OCI-LY1 (cell line): ENCODE data around the gene GALNT14.

Source experiments
- H2AFZ ChIP-seq: fragments of 200-600 bp; sonication (generic), shearing (Covaris generic); 2 replicates; pipeline ENCODE4 v1.6.0; 2014; ENCODE audit warnings: antibody characterized with exemption, mild to moderate bottlenecking, low read length
- H3F3A ChIP-seq: fragments of 200-600 bp; sonication (generic), shearing (Covaris generic); 2 replicates; pipeline ENCODE4 v1.6.0; 2014; ENCODE audit warnings: mild to moderate bottlenecking, antibody characterized with exemption, low read length, moderate library complexity; ENCODE audit not compliant: insufficient read depth
- H3K27ac ChIP-seq: fragments of 200-600 bp; sonication (generic); 2 replicates; pipeline ENCODE4 v1.5.1; 2014; ENCODE audit warnings: low read length, mixed run types, mild to moderate bottlenecking, low read depth; ENCODE audit not compliant: poor library complexity, severe bottlenecking
- H3K27me3 ChIP-seq: fragments of 200-600 bp; sonication (generic); 2 replicates; pipeline ENCODE4 v1.6.0; 2014; ENCODE audit warnings: antibody characterized with exemption, mild to moderate bottlenecking, low read length, moderate library complexity; ENCODE audit not compliant: insufficient read depth
- H3K36me3 ChIP-seq: fragments of 200-600 bp; sonication (generic); 2 replicates; pipeline ENCODE4 v1.6.1; 2014; ENCODE audit warnings: mild to moderate bottlenecking, antibody characterized with exemption, low read length, moderate library complexity, mixed read lengths; ENCODE audit not compliant: insufficient read depth
- H3K4me1 ChIP-seq: fragments of 200-600 bp; sonication (generic); 2 replicates; pipeline ENCODE4 v1.5.1; 2014; ENCODE audit warnings: mild to moderate bottlenecking, low read length, moderate library complexity; ENCODE audit not compliant: insufficient read depth, severe bottlenecking
- H3K4me2 ChIP-seq: fragments of 200-600 bp; sonication (generic), shearing (Covaris generic); 2 replicates; pipeline ENCODE4 v1.6.1; 2014; ENCODE audit warnings: low read length
- H3K4me3 ChIP-seq: fragments of 200-600 bp; sonication (generic); 2 replicates; pipeline ENCODE4 v1.5.1; 2014; ENCODE audit warnings: low read length, low read depth, mild to moderate bottlenecking, mixed read lengths; ENCODE audit not compliant: poor library complexity, severe bottlenecking
- H3K79me2 ChIP-seq: fragments of 200-600 bp; shearing (Covaris generic); 2 replicates; pipeline ENCODE4 v1.6.1; 2016; ENCODE audit warnings: mixed run types, low read length, mixed read lengths; ENCODE audit not compliant: insufficient read depth
- H3K9ac ChIP-seq: fragments of 200-600 bp; sonication (generic), shearing (Covaris generic); 2 replicates; pipeline ENCODE4 v1.6.1; 2014; ENCODE audit warnings: mild to moderate bottlenecking, low read length, mixed read lengths
- H3K9me2 ChIP-seq: fragments of 200-600 bp; sonication (generic), shearing (Covaris generic); 2 replicates; pipeline ENCODE4 v1.6.1; 2014; ENCODE audit warnings: low read depth, mild to moderate bottlenecking, low read length, mixed read lengths
- H3K9me3 ChIP-seq: fragments of 200-600 bp; shearing (Covaris generic); 2 replicates; pipeline ENCODE4 v1.6.1; 2014; ENCODE audit warnings: low read length, mixed read lengths
- H4K20me1 ChIP-seq: fragments of 200-600 bp; sonication (generic), shearing (Covaris generic); 2 replicates; pipeline ENCODE4 v1.6.0; 2016; ENCODE audit warnings: mild to moderate bottlenecking, low read length; ENCODE audit not compliant: insufficient read depth
- EZH2 ChIP-seq: fragments of 200-600 bp; sonication (generic), shearing (Covaris generic); IDR thresholded peaks from 2 replicates; pipeline ENCODE4 v1.8.0; 2017; ENCODE audit warnings: borderline replicate concordance, mixed run types, mild to moderate bottlenecking, antibody characterized with exemption, low read length, moderate library complexity, mixed read lengths
- TF ChIP-seq, protein P1 (sequence below): fragments of 200-600 bp; sonication (generic), shearing (Covaris generic); IDR thresholded peaks from 2 replicates; pipeline ENCODE4 v1.5.1; 2017; ENCODE audit warnings: mild to moderate bottlenecking, antibody characterized with exemption, low read length, moderate library complexity, mixed read lengths

Gene GALNT14

GRCh38 chr2:30968660-30969397, 169.4 kb downstream of the GALNT14 start:
- 0 out of 2 replicates have a peak, but pooled peaks cover 3% of the 10 kb centered on the region for H3K27me3 ChIP-seq
- no peaks in the 10 kb centered on the region for H3K36me3 ChIP-seq
- H3K4me2 ChIP-seq: no peak overlapping the region
- TF ChIP-seq, protein P1, sequence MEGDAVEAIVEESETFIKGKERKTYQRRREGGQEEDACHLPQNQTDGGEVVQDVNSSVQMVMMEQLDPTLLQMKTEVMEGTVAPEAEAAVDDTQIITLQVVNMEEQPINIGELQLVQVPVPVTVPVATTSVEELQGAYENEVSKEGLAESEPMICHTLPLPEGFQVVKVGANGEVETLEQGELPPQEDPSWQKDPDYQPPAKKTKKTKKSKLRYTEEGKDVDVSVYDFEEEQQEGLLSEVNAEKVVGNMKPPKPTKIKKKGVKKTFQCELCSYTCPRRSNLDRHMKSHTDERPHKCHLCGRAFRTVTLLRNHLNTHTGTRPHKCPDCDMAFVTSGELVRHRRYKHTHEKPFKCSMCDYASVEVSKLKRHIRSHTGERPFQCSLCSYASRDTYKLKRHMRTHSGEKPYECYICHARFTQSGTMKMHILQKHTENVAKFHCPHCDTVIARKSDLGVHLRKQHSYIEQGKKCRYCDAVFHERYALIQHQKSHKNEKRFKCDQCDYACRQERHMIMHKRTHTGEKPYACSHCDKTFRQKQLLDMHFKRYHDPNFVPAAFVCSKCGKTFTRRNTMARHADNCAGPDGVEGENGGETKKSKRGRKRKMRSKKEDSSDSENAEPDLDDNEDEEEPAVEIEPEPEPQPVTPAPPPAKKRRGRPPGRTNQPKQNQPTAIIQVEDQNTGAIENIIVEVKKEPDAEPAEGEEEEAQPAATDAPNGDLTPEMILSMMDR: no peak
- no peak for TF ChIP-seq EZH2
- H3K9ac ChIP-seq: no peak overlapping the region
- no peaks in the 10 kb centered on the region for H3K9me3 ChIP-seq
- H3K4me1 ChIP-seq: no peaks in the 10 kb centered on the region
- H4K20me1 ChIP-seq: no peaks in the 10 kb centered on the region
- H3F3A ChIP-seq: no peaks in the 10 kb centered on the region
- H3K27ac ChIP-seq: no peak overlapping the region
- H3K79me2 ChIP-seq: no peaks in the 10 kb centered on the region
- no peak overlapping the region for H2AFZ ChIP-seq
- no peak overlapping the region for H3K4me3 ChIP-seq
- H3K9me2 ChIP-seq: no peaks in the 10 kb centered on the region

- no peaks in the 10 kb centered on the region for H4K20me1 ChIP-seq
- no peak overlapping the region for H3K9ac ChIP-seq
- no peak overlapping the region for H2AFZ ChIP-seq
- H3F3A ChIP-seq: no peaks in the 10 kb centered on the region
- H3K4me3 ChIP-seq: no peak overlapping the region
- no peaks in the 10 kb centered on the region for H3K4me1 ChIP-seq
- no peak overlapping the region for H3K4me2 ChIP-seq
- H3K9me3 ChIP-seq: no peaks in the 10 kb centered on the region
- H3K79me2 ChIP-seq: no peaks in the 10 kb centered on the region
- TF ChIP-seq EZH2: no peak
- TF ChIP-seq, protein P1: no peak
- H3K27me3 ChIP-seq: 0 out of 2 replicates have a peak, but pooled peaks cover 3% of the 10 kb centered on the region
- no peaks in the 10 kb centered on the region for H3K36me3 ChIP-seq
- H3K27ac ChIP-seq: no peak overlapping the region
- no peaks in the 10 kb centered on the region for H3K9me2 ChIP-seq
These were observed 171.5 kb downstream of the GALNT14 start for GRCh38 chr2:30966786-30967185.

GRCh38 chr2:30965022-30965531, 173.2 kb downstream of the GALNT14 start:
- Histone ChIP-seq H3K27me3 (no peaks in the 10 kb centered on the region), H3K79me2 (no peaks in the 10 kb centered on the region), H3K27ac (no peak overlapping the region), H3K9me2 (no peaks in the 10 kb centered on the region), H3K4me1 (no peaks in the 10 kb centered on the region), H3K4me2 (no peak overlapping the region), H4K20me1 (no peaks in the 10 kb centered on the region), H3K36me3 (no peaks in the 10 kb centered on the region), H3K9ac (no peak overlapping the region), H2AFZ (no peak overlapping the region), H3F3A (no peaks in the 10 kb centered on the region), H3K9me3 (no peaks in the 10 kb centered on the region), H3K4me3 (no peak overlapping the region)
- no peak for TF ChIP-seq EZH2
- TF ChIP-seq, protein P1: no peak
